Lower leg skin (tissue), 4 donors: ENCODE results near the gene CUZD1. TPM values are rescaled to one million over a fixed set of nuclear protein-coding genes. Genes with fewer than 3 reads are reported as not detected.

Experiments
- DNase-seq, 2 donors: peaks; one replicate each; pipeline ENCODE4 v3.0.0-alpha.2; 2019; ENCODE audit warnings: low spot score in 2 of 2
- H3K4me3 ChIP-seq: fragments of 200-600 bp; sonication (generic); 2 replicates; pipeline ENCODE4 v1.5.1; 2017; ENCODE audit warnings: mild to moderate bottlenecking, low read depth; ENCODE audit not compliant: poor library complexity, severe bottlenecking
- POLR2A ChIP-seq, 2 donors: fragments of 450-650 bp; IDR thresholded peaks; one replicate each; pipeline ENCODE4 v1.6.1; 2016 to 2017; ENCODE audit warnings: antibody characterized with exemption in 2 of 2, mild to moderate bottlenecking in 1 of 2, moderate library complexity in 1 of 2
- WGBS, 2 donors: methylation state at CpG; one replicate each; pipeline ENCODE4 v1.1.5; 2018; 5-methylcytosine and 5-hydroxymethylcytosine counted together
- intact Hi-C: fragments of 100-400 bp; cut with DNase I; formaldehyde crosslinking; loops from one replicate; pipeline ENCODE4 v1.15.0; 2023; ENCODE audit warnings: low total_unique reads
- total RNA-seq, 4 donors: library from RNA; depleted of rRNA; stranded (reverse); fragments of >200 nt; gene quantifications; one replicate each; pipeline ENCODE4 v1.1.0, GENCODE V29; 2016
- TF ChIP-seq, protein P1 (sequence below), 3 donors: fragments of 450-650 bp; IDR thresholded peaks; one replicate each; pipeline ENCODE4 v1.5.1; 2016; ENCODE audit warnings: antibody characterized with exemption in 3 of 3, mild to moderate bottlenecking in 3 of 3, moderate library complexity in 2 of 3

Gene CUZD1
- total RNA-seq, 4 donors from 2014 or later = 0.13 to 0.88 (median 0.54) TPM

DNA sequence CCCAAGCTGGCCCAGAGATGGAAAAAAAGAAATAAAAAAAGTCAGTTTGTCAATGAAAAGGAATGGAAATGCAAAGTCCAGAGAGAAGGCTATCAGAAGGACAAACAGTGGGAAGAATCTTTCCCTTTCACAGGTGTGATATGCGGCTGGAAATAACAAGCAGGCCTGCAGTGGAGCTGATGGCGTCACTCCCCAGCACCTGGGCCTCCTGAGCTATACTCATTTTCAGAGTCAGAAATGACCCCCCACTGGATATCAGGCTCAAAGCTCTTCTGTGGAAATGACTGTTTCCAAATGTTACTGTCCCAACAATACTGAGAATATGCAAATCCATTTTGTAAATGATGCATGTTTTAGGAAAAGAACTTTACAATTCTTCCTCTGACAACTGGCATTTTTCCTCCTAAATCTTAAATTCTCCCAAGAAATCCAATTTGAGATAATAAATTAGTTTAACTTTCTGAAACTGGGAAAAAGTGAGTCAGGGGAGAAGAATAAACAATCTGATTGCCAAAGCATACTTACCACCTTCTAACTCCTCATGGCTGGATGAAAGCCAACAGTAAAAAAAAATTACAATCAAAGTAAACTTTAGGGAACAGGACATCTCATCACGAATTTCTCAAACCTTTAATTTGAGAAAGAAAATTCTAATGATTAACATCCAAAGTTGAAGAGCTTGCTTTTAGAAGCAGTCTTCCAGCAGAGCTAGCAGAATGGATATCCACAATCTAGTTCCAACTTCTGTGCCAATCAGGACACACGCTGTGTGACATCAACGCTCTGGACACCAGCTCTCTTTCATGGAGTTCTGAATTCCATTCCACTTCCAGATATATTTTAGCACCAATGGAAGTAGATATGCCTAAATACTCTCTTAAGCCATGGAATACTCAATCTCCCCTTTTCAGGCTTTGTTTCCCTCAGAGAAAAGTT is 5.3 kb upstream of the CUZD1 start:
- 89 to 93% methylated on average over 5 of the region's 5 CpGs for WGBS, 2 donors
- no peak for DNase-seq
- no peak overlapping the region for H3K4me3 ChIP-seq
- intact Hi-C loops = no loop called here
- TF ChIP-seq, protein P1, sequence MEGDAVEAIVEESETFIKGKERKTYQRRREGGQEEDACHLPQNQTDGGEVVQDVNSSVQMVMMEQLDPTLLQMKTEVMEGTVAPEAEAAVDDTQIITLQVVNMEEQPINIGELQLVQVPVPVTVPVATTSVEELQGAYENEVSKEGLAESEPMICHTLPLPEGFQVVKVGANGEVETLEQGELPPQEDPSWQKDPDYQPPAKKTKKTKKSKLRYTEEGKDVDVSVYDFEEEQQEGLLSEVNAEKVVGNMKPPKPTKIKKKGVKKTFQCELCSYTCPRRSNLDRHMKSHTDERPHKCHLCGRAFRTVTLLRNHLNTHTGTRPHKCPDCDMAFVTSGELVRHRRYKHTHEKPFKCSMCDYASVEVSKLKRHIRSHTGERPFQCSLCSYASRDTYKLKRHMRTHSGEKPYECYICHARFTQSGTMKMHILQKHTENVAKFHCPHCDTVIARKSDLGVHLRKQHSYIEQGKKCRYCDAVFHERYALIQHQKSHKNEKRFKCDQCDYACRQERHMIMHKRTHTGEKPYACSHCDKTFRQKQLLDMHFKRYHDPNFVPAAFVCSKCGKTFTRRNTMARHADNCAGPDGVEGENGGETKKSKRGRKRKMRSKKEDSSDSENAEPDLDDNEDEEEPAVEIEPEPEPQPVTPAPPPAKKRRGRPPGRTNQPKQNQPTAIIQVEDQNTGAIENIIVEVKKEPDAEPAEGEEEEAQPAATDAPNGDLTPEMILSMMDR (IDR thresholded peaks at IDR 0.05) = no peak
- no peak for TF ChIP-seq POLR2A (IDR thresholded peaks at IDR 0.05)

DNA sequence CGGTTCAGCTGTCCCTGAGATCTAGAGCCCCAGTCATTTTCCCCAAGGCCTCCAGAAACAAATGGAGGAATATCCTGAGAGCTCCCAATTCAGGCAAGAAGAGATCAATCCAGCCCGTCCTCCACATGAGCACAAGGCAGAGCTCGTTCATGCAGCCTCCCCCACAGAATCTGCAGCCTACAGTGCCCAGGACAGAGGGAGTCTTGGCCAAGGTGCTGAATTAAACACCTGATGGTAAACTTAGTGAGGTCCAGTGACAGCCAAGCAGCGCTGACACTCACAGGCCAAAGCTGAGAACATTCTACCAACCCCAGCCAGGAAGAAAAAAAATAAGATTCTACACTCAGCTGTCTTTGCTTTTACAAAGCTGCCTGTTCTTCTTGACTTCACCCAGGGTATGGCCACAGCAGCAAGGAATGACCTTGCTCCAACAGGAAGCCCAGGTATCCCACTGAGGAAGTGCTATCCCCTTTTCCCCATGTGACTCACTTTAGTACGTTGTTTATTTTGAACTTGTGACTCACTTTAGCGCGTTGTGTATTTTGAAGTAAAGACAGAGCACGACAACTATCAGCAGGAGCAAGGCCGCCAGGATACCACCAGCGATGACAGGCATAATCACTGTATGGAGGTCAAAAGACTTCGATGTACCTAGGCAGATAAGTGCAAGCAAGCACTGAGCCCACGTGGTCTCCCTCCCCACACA is 4.4 kb upstream of the CUZD1 start:
- TF ChIP-seq POLR2A (IDR thresholded peaks at IDR 0.05) = no peak
- TF ChIP-seq, protein P1 (IDR thresholded peaks at IDR 0.05) = no peak
- H3K4me3 ChIP-seq = no peak overlapping the region
- intact Hi-C loops = no loop called here
- WGBS, 2 donors = 90 to 91% methylated on average over 12 of the region's 12 CpGs
- no peak for DNase-seq

DNA sequence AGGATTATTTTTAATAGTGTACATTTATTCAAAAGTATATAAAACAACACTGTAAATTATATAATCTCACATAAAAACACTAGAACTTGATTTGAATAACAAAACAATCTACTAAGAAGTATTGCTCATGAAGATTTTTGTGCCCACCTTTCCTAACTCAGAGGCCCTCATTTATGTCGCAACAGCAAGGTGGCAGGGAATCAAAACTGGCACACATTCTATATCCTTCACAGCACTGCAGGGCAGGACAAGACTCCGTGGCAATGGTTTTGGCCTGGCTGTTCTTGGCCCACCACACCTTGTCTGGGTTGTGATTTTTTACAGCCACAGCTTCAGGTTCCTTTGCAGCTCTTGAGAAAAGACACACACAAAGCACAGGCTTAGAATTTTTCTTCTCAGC is 3.4 kb upstream of the CUZD1 start:
- intact Hi-C loops = no loop called here
- H3K4me3 ChIP-seq = no peak overlapping the region
- WGBS, 2 donors = 50 to 77% methylated on average over 2 of the region's 2 CpGs
- no peak for DNase-seq
- TF ChIP-seq, protein P1 (IDR thresholded peaks at IDR 0.05) = no peak
- TF ChIP-seq POLR2A (IDR thresholded peaks at IDR 0.05) = no peak

DNA sequence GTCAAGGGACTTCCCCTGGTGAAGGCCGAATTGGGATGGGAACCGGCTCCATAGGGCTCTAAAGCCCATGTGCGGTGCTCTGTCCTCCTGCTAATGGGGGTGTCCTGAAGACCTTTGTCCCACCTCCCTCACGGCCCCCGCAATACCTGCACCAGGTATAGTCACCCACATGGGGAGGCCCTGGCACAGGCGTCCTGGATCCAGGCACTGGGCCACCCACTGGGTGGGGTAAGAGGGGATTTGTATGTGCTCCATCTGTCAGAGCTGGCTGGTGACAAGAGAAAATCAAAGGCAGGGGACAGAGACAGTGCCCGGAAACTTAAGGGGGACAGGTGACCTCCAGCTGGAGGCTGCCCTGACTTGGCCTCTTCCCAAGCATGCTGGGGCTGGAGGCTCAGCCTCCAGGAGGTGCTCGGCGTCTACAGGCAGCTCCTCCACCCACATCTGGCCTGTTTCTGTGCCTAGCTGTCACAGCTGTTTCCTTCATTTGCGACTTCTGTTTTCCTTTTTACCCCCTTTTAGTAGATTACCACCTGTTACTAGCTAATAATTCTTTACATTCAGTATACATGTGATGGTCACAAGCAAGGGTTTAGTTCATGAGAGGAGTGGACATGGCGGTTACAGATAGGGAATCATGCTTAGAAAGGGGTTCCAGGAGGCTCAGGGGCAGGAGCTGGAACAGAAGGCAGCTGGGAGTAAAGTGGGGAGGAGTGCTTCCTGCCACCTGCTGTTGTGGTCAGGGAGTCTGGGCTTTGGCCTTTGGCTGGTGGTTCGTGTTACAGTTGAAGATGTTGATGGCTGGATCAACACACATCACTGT is 2.3 kb upstream of the CUZD1 start:
- TF ChIP-seq POLR2A (IDR thresholded peaks at IDR 0.05) = no peak
- TF ChIP-seq, protein P1 (IDR thresholded peaks at IDR 0.05) = no peak
- no peak overlapping the region for H3K4me3 ChIP-seq
- intact Hi-C loops = no loop called here
- 86 to 88% methylated on average over 9 to 12 of the region's 12 CpGs for WGBS, 2 donors
- DNase-seq = no peak

DNA sequence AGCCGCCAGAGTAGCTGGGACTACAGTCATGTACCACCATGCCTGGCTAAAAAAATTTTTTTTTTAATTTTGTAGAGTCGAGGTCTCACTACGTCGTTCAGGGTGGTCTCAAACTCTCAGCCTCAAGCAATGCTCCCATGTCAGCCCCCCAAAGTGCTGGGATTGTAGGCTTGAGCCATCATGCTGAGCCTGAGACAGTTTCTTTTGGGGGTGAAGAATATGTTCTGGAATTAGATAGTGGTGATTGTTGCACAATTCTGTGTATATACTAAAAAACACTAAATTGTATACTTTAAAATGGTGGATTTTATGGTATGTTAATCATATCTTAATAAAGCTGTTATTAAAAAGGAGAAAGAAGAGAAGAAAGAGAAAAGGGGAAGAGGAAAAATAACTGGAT is 1.5 kb downstream of the CUZD1 start:
- DNase-seq = no peak
- WGBS, 2 donors = 92 to 96% methylated on average over 4 of the region's 4 CpGs
- H3K4me3 ChIP-seq = no peak overlapping the region
- intact Hi-C loops = no loop called here
- TF ChIP-seq POLR2A (IDR thresholded peaks at IDR 0.05) = no peak
- TF ChIP-seq, protein P1 (IDR thresholded peaks at IDR 0.05) = no peak
